GM13977 (cell line): Measurements from ENCODE around the gene FNDC1.
A peak's percentile ranks its signal among the peaks of the same experiment; 100 is the strongest.

ENCODE experiments used
- DNase-seq: peaks from one replicate; pipeline ENCODE4 v3.0.0; 2012; ENCODE audit warnings: low spot score
- in situ Hi-C: fragments of 300-500 bp; cut with MboI; formaldehyde crosslinking; loops from one replicate; pipeline ENCODE4 v1.12.0; 2022; ENCODE audit warnings: low sequenced_read_pairs, low pct_unique_long_range_greater_than_20kb, mixed read lengths, inconsistent platforms; ENCODE audit not compliant: unreplicated experiment
- TF ChIP-seq, protein P1 (sequence below): IDR thresholded peaks from 2 replicates; pipeline ENCODE4 v1.5.1; 2012; ENCODE audit warnings: mild to moderate bottlenecking, control low read depth; ENCODE audit not compliant: insufficient read depth; ENCODE audit errors: extremely low read depth, missing control alignments

FNDC1 gene

DNA sequence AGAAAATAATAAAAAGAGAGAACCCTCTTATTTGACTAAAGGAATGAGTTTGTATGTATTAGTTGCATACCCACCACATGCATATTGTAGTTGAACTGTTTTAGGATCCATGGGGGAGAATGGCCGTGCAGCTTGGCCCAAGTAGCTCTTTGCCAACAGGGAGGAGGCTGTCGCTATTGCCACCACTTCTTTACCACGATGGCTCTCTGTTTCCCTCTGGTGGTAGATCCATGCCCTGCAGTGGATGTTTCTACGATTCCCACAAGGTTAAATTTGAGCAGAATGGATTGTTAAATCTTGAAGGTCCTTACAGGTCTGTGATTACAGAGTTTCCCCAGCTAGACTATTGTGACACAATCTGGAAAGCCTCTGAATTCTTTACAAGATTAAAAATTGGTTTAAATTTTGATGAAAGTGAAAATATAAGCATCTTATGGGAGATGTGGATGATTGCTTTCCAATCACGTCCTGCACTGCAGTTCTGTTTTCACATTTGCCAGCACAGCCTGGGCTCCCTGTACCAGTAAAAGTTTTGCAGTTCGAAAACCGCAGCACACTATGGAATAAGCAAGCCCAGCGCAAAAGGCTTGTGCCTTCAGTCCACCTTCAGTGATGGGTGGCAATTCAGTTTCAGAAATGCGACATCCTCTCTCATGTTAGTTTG is 34.4 kb upstream of the FNDC1 start:
- peak; percentile 75 for DNase-seq
- TF ChIP-seq, protein P1, sequence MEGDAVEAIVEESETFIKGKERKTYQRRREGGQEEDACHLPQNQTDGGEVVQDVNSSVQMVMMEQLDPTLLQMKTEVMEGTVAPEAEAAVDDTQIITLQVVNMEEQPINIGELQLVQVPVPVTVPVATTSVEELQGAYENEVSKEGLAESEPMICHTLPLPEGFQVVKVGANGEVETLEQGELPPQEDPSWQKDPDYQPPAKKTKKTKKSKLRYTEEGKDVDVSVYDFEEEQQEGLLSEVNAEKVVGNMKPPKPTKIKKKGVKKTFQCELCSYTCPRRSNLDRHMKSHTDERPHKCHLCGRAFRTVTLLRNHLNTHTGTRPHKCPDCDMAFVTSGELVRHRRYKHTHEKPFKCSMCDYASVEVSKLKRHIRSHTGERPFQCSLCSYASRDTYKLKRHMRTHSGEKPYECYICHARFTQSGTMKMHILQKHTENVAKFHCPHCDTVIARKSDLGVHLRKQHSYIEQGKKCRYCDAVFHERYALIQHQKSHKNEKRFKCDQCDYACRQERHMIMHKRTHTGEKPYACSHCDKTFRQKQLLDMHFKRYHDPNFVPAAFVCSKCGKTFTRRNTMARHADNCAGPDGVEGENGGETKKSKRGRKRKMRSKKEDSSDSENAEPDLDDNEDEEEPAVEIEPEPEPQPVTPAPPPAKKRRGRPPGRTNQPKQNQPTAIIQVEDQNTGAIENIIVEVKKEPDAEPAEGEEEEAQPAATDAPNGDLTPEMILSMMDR: peak; percentile 90
- in situ Hi-C loops: loop anchor here (10.0 kb wide), 1 partner anchor 130 kb away; the partner anchor contains the start of gene RSPH3

GRCh38 chr6:159137676-159138075 is 31.5 kb upstream of the FNDC1 start:
- in situ Hi-C loops: loop anchor here (10.0 kb wide), 1 partner anchor 133 kb away; the partner anchor contains the start of gene RSPH3
- TF ChIP-seq, protein P1: no peak
- no peak for DNase-seq

- TF ChIP-seq, protein P1: no peak
- in situ Hi-C loops: no loop called here
- DNase-seq: no peak
Observed at GRCh38 chr6:159142531-159142930, 26.7 kb upstream of the FNDC1 start.

- TF ChIP-seq, protein P1: no peak
- in situ Hi-C loops: no loop called here
- no peak for DNase-seq
Observed at GRCh38 chr6:159148641-159149040, 20.6 kb upstream of the FNDC1 start.

DNA sequence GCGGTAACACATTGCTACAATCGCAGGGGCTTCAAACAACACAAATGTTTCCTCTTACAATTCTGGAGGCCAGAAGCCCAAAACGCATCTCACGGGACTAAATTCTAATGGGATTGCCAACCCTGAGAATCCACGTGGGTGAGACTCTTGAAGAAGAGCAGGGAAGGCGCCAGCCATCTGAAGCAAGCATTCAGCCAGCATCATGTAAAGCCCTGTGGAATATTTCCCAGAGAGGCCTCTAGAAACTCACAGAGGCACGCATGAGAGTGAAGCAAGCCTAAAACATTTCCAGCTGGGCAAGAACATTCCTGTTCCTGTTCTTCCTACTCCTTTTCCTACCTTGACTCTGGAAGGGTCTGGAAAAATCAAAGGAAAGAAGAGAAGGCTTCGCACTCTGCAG is 19.6 kb upstream of the FNDC1 start:
- in situ Hi-C loops: no loop called here
- TF ChIP-seq, protein P1: no peak

DNA sequence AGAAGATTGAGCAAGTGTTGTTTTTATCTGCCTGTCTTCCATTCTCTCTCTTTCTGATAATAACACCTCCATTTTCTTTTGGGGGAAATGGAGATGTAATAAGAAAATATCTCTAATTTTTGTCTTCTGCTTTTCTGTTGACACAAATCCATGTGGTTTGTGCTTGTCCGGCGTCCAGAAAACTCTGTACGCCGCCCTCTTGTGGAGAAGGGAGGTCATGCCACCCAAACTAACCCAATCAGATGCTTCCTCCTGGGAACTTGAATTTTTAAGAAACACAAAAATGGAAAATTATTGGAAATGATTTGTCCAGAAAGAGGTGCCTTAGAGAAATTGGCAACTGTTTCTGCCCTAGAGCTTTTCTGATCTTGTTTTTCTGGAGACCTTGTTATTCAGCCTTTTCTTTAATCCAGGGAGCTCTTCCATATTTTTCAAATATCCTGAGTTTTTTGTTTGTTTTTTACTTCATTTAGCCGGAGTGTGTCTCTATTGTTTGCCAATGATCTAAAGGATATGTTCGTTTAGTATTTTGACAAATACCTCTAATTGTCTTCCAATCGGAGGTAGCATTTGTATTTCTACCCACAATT is 17.8 kb upstream of the FNDC1 start:
- in situ Hi-C loops: no loop called here
- peak; percentile 48 for DNase-seq
- TF ChIP-seq, protein P1: peak; percentile 74

More for the DNA sequence above, 19.6 kb upstream of the FNDC1 start:
- DNase-seq: no peak
